HepG2 (cell line): ENCODE data around the gene C1orf116. TPM values are rescaled to one million over a fixed set of nuclear protein-coding genes. Genes with fewer than 3 reads are reported as not detected.

ENCODE experiments used
- ATAC-seq: fragments of 200-7000 bp; cut with Tn5 transposase; 3 replicates; pipeline ENCODE4 v1.9.1; 2020; ENCODE audit warnings: mild to moderate bottlenecking, moderate library complexity
- BruUV-seq: library from RNA; stranded (reverse); fragments of 400-500 nt; replicated peaks from 2 replicates; lab custom pipeline; 2021; lab: Mats Ljungman, UMichigan
- CTCF ChIA-PET: fragments of 300-600 bp; formaldehyde crosslinking; extraction: SDS; loops from one replicate; lab custom pipeline; 2021; ENCODE audit warnings: low total read pairs, inconsistent platforms, low intra/inter-chr PET ratio; lab: Yijun Ruan, JAX
- POLR2A ChIA-PET: fragments of 350-600 bp; sonication (Branson Sonifier 250); formaldehyde crosslinking; loops from one replicate; lab custom pipeline; 2020; ENCODE audit warnings: antibody characterized with exemption, inconsistent platforms; lab: Yijun Ruan, JAX
- DNase-seq: peaks from one replicate; pipeline ENCODE4 v3.0.0-alpha.2; 2015; ENCODE audit warnings: low spot score
- FAIRE-seq: peaks from 3 replicates; lab custom pipeline; 2011; peaks lifted over from hg19 to GRCh38; lab: Jason Lieb, UNC
- H2AFZ ChIP-seq: one replicate; pipeline ENCODE4 v1.6.1; 2011; ENCODE audit warnings: low read length, inconsistent platforms
- H3K27ac ChIP-seq: fragments of 300-600 bp; 3 replicates; pipeline ENCODE4 v1.8.0; 2011; ENCODE audit warnings: mixed run types, mild to moderate bottlenecking, mixed read lengths, low read length, inconsistent platforms; ENCODE audit not compliant: insufficient read depth; ENCODE audit errors: extremely low read length
- H3K27me3 ChIP-seq, 2 experiments: fragments of 200-600 bp in 1 of 2; 2 replicates in 1 of 2; 3 replicates in 1 of 2; pipeline versions ENCODE4 v1.6.0 to v1.8.0; 2011; ENCODE audit warnings: low read length in 2 of 2, mild to moderate bottlenecking in 2 of 2, moderate library complexity in 2 of 2, inconsistent platforms in 1 of 2; ENCODE audit not compliant: insufficient read depth in 2 of 2, control insufficient read depth in 1 of 2
- H3K36me3 ChIP-seq, 2 experiments: fragments of 200-600 bp in 1 of 2; replicated peaks in 1 of 2; 2 replicates in 1 of 2; 3 replicates in 1 of 2; pipeline versions ENCODE4 v1.5.1 to v1.8.0; 2011; ENCODE audit warnings: low read length in 2 of 2, inconsistent platforms in 1 of 2; ENCODE audit not compliant: insufficient read depth in 2 of 2, control insufficient read depth in 1 of 2
- H3K4me1 ChIP-seq: 2 replicates; pipeline ENCODE4 v1.5.1; 2012; ENCODE audit warnings: low read length, inconsistent platforms; ENCODE audit not compliant: insufficient read depth
- H3K4me2 ChIP-seq: 2 replicates; pipeline ENCODE4 v1.6.0; 2011; ENCODE audit warnings: low read depth, low read length, inconsistent platforms
- H3K4me3 ChIP-seq, 3 experiments: fragments of 200-600 bp in 1 of 3; sonication (generic), shearing (Covaris generic) in 1 of 3; replicated peaks in 1 of 3; 2 replicates each; pipeline ENCODE4 v1.5.1; 2011 to 2016; ENCODE audit warnings: low read length in 3 of 3, inconsistent platforms in 2 of 3, low read depth in 2 of 3, mild to moderate bottlenecking in 2 of 3, control low read depth in 1 of 3, mixed read lengths in 1 of 3; ENCODE audit not compliant: insufficient read depth in 1 of 3
- H3K79me2 ChIP-seq: one replicate; pipeline ENCODE4 v1.6.1; 2011; ENCODE audit warnings: low read length, inconsistent platforms; ENCODE audit not compliant: insufficient read depth
- H3K9ac ChIP-seq: 2 replicates; pipeline ENCODE4 v1.6.0; 2011; ENCODE audit warnings: mild to moderate bottlenecking, low read depth, low read length, inconsistent platforms; ENCODE audit not compliant: insufficient read depth
- H3K9me3 ChIP-seq: 2 replicates; pipeline ENCODE4 v1.5.1; 2012; ENCODE audit warnings: mild to moderate bottlenecking, low read length
- H4K20me1 ChIP-seq: 2 replicates; pipeline ENCODE4 v1.6.0; 2011; ENCODE audit warnings: inconsistent platforms, mild to moderate bottlenecking, low read length, moderate library complexity; ENCODE audit not compliant: insufficient read depth
- HOXA5 ChIP-seq: sonication (generic); formaldehyde crosslinking; IDR thresholded peaks from 2 replicates; pipeline ENCODE4 v1.4.0; 2020; ENCODE audit warnings: missing genetic modification reagents
- MXD4 ChIP-seq: IDR thresholded peaks from 2 replicates; pipeline ENCODE4 v1.6.1; 2016; ENCODE audit warnings: mild to moderate bottlenecking, missing biosample characterization, missing genetic modification reagents
- POLR2AphosphoS5 ChIP-seq: IDR thresholded peaks from 2 replicates; pipeline ENCODE4 v1.6.1; 2012; ENCODE audit warnings: low read depth, low read length
- TAF1 ChIP-seq: sonication (generic); formaldehyde crosslinking; IDR thresholded peaks from 2 replicates; pipeline ENCODE4 v1.4.0; 2020; ENCODE audit warnings: missing genetic modification reagents
- YEATS4 ChIP-seq: sonication (generic); formaldehyde crosslinking; IDR thresholded peaks from 2 replicates; pipeline ENCODE4 v1.4.0; 2020; ENCODE audit warnings: missing genetic modification reagents, borderline replicate concordance
- ZFP82 ChIP-seq: sonication (generic); formaldehyde crosslinking; IDR thresholded peaks from 2 replicates; pipeline ENCODE4 v1.5.1; 2020; ENCODE audit warnings: mild to moderate bottlenecking, missing genetic modification reagents, borderline replicate concordance
- ZNF20 ChIP-seq: sonication (generic); formaldehyde crosslinking; IDR thresholded peaks from 2 replicates; pipeline ENCODE4 v1.4.0; 2020; ENCODE audit warnings: mild to moderate bottlenecking, moderate library complexity, missing genetic modification reagents
- ZNF343 ChIP-seq: sonication (generic); formaldehyde crosslinking; IDR thresholded peaks from 2 replicates; pipeline ENCODE4 v1.4.0; 2020; ENCODE audit warnings: mild to moderate bottlenecking, missing genetic modification reagents
- ZNF441 ChIP-seq: sonication (generic); formaldehyde crosslinking; IDR thresholded peaks from 2 replicates; pipeline ENCODE4 v1.7.0; 2021; ENCODE audit warnings: missing genetic modification reagents, borderline replicate concordance
- ZNF564 ChIP-seq: sonication (generic); formaldehyde crosslinking; IDR thresholded peaks from 2 replicates; pipeline ENCODE4 v1.8.1; 2023; ENCODE audit warnings: mild to moderate bottlenecking, missing genetic modification reagents
- ZNF674 ChIP-seq: sonication (generic); formaldehyde crosslinking; IDR thresholded peaks from 2 replicates; pipeline ENCODE4 v1.5.0; 2020; ENCODE audit warnings: low read depth, mild to moderate bottlenecking, missing genetic modification reagents
- WGBS: methylation state at CpG from one replicate; pipeline ENCODE4 v1.1.6; 2017; ENCODE audit warnings: low lambda C conversion rate; 5-methylcytosine and 5-hydroxymethylcytosine counted together
- in situ Hi-C: cut with HindIII; loops from 2 replicates; pipeline ENCODE4 v1.10.0; 2017; ENCODE audit warnings: low pct_unique_long_range_greater_than_20kb; ENCODE audit not compliant: extremely low pct_ligation_motif_present
- intact Hi-C: fragments of 100-400 bp; cut with micrococcal nuclease; formaldehyde crosslinking; loops from one replicate; pipeline ENCODE4 v1.10.0; 2022; ENCODE audit not compliant: unreplicated experiment
- polyA plus RNA-seq, 8 experiments: library from polyadenylated mRNA; depleted of rRNA in 3 of 8; stranded (reverse) in 7 of 8; unstranded in 1 of 8; fragments of >200 nt; fragmentation: Illumina TruSeq in 4 of 8; extraction: Trizol in 4 of 8; gene quantifications; 2 replicates each; pipeline versions ENCODE4 v1.2.1 to v1.2.3, GENCODE V29; 2011 to 2016; ENCODE audit warnings: low read depth in 4 of 8, missing spikeins in 1 of 8, mixed read lengths in 1 of 8; ENCODE audit not compliant: insufficient read depth in 1 of 8
- total RNA-seq, 5 experiments: library from RNA; depleted of rRNA; stranded (reverse); fragments of >200 nt; fragmentation: Illumina TruSeq; extraction: Trizol; gene quantifications; 2 replicates each; pipeline ENCODE4 v1.2.3, GENCODE V29; 2016; ENCODE audit warnings: low read depth in 1 of 5
- TF ChIP-seq, protein P1 (sequence below): IDR thresholded peaks from 2 replicates; pipeline ENCODE4 v1.6.1; 2016; ENCODE audit warnings: low read depth, borderline replicate concordance
- TF ChIP-seq, protein P2 (sequence below): sonication (generic); formaldehyde crosslinking; IDR thresholded peaks from 2 replicates; pipeline ENCODE4 v1.4.0; 2020; ENCODE audit warnings: missing genetic modification reagents, low read depth, mild to moderate bottlenecking, borderline replicate concordance
- TF ChIP-seq, protein P3 (sequence below): sonication (generic); formaldehyde crosslinking; IDR thresholded peaks from 2 replicates; pipeline ENCODE4 v1.4.0; 2020; ENCODE audit warnings: missing genetic modification reagents

Gene C1orf116
- total and polyA plus RNA-seq, 2 of the 13 experiments (the other 11 are each of a cell fraction or from before 2014, with no cell fraction given) = 0.51 to 0.95 TPM

DNA sequence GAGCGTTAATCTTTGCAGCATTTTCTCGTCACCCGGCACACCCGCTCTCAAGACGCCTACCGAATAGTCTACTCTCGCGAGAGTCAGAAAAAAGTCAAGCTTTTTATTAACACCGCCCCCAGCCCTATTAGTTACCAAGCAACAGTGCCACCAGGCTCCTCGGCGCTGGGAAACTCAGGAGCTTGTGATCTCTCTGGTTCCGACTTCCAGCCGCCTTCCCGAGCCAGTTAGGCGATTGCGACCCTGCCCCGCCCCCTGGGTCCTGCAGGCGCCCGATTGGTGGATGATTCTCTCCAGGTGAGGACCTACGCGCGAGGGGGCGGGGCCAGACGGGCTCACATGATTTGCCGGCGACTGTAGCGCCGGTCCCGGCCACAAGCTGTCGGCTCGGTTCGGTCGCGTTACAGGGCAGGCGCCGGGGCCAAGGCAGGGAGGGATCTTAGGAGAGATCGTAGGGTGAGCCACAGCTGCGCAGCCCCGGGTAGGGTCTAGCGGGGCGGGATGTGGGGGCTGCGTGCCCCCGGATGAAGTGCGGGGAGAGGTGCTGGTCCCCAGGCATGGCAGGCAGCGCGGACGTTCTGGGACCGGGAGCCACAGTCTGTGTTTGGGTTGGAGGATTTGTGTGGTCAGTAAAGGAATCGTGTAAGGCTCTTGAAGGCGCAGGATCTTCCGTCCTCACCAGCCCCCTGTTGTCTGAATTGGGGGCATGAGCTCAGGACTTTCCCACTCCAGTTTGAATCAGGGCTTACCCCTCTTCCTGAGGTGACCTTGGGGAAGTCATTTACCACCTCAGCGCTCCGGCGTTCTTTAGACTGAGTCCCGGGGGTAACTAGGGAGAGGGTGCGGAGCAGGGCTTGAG, 20.6 kb upstream of the C1orf116 start, which contains the start of gene PFKFB2:
PFKFB2 (plus strand) TSS at position 365 of the 859 bp plus-strand sequence. CDS start 1,443 bp downstream, outside the sequence.
- Histone ChIP-seq H3K27ac (peak within 1 kb of the TSS; percentile 90), H3K9ac (peak within 1 kb of the TSS; percentile 94), H3K4me1 (peaks cover 30% of the 10 kb centered on the region), H3K9me3 (no peaks in the 10 kb centered on the region), H3K79me2 (peaks cover 25% of the 10 kb centered on the region), H3K36me3 (peaks cover 0 to 10% of the 10 kb centered on the region in 2 experiments; a peak in 1 of 5 replicates), H3K4me2 (peak within 1 kb of the TSS; percentile 98), H2AFZ (peak within 1 kb of the TSS; percentile 92), H3K4me3 (peak within 1 kb of the TSS; percentile 95 to 98 (median 96)), H4K20me1 (no peaks in the 10 kb centered on the region; the same call in 1 of the 2 replicates), H3K27me3 (no peaks in the 10 kb centered on the region; a peak in 1 of 5 replicates)
- BruUV-seq = TSS peak; percentile 70
- WGBS = 3% methylated on average over 19 of the region's 56 CpGs
- ChIA-PET CTCF (no interaction called here), POLR2A (interaction anchor here (0.8 to 2.4 kb wide), 16 partner anchors 10 to 300 kb away, joined by 3 to 25 read pairs (median 6); partner anchors contain the start of genes C1orf116, C4BPA, C4BPB and CD55)
- in situ Hi-C loops = no loop called here
- peak; percentile 89 for ATAC-seq
- peak; percentile 99 for DNase-seq
- FAIRE-seq = peak; percentile 89
- intact Hi-C loops = loop anchor here (1.0 kb wide), 1 partner anchor 446 kb away; no protein-coding TSS in a partner anchor
- TF ChIP-seq, protein P1, sequence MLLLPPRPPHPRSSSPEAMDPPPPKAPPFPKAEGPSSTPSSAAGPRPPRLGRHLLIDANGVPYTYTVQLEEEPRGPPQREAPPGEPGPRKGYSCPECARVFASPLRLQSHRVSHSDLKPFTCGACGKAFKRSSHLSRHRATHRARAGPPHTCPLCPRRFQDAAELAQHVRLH = no peak
- TF ChIP-seq MXD4 (CRISPR knock-in tag) (peak; percentile 76; the same call in 1 of the 2 replicates), POLR2AphosphoS5 (peak; percentile 61), ZNF343 (CRISPR knock-in tag) (0 out of 2 replicates have a peak, but pooled peaks have one; percentile 51), TAF1 (peak; percentile 89), ZNF674 (CRISPR knock-in tag) (no peak), YEATS4 (CRISPR knock-in tag) (peak; percentile 58; the same call in 1 of the 2 replicates), ZNF441 (0 out of 2 replicates have a peak, but pooled peaks have one; percentile 28), HOXA5 (CRISPR knock-in tag) (peak; percentile 34; the same call in 1 of the 2 replicates), ZNF564 (CRISPR knock-in tag) (peak; percentile 100), ZFP82 (CRISPR knock-in tag) (no peak), ZNF20 (CRISPR knock-in tag) (0 out of 2 replicates have a peak, but pooled peaks have one; percentile 62)
- TF ChIP-seq, protein P2, sequence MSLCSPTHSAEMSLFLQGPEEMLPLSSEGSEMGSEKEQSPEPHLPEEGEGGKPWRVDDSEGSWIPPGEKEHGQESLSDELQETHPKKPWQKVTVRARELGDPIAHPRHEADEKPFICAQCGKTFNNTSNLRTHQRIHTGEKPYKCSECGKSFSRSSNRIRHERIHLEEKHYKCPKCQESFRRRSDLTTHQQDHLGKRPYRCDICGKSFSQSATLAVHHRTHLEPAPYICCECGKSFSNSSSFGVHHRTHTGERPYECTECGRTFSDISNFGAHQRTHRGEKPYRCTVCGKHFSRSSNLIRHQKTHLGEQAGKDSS (CRISPR knock-in tag) = 0 out of 2 replicates have a peak, but pooled peaks have one; percentile 38
- TF ChIP-seq, protein P3, sequence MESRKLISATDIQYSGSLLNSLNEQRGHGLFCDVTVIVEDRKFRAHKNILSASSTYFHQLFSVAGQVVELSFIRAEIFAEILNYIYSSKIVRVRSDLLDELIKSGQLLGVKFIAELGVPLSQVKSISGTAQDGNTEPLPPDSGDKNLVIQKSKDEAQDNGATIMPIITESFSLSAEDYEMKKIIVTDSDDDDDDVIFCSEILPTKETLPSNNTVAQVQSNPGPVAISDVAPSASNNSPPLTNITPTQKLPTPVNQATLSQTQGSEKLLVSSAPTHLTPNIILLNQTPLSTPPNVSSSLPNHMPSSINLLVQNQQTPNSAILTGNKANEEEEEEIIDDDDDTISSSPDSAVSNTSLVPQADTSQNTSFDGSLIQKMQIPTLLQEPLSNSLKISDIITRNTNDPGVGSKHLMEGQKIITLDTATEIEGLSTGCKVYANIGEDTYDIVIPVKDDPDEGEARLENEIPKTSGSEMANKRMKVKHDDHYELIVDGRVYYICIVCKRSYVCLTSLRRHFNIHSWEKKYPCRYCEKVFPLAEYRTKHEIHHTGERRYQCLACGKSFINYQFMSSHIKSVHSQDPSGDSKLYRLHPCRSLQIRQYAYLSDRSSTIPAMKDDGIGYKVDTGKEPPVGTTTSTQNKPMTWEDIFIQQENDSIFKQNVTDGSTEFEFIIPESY (CRISPR knock-in tag) = 0 out of 2 replicates have a peak, but pooled peaks have one; percentile 12
